Retina (tissue), 1 donor: ENCODE results near the gene PBX1.

Experiments
- DNase-seq: peaks from one replicate; pipeline ENCODE4 v3.0.0-alpha.2; 2016

Gene PBX1

DNA sequence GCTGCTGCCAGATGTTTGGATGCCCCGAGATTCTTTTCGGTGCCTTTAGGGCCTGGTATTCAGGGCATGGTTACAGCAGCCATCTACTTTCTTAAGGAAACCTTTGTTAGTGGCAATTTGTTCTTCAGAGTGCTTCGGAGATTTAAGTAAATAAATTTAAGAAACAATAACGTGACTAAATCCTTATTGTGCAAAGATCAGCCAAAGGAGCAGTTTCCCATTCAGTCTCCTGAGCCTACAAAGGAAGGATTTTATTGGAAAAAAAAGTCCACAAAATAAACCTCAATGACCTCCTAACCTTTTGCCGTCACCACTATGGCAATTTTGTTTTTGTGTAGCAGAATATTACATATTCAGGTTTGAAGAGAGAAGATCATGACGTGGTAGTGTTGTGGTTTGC is 231.1 kb downstream of the PBX1 start:
- DNase-seq, result no peak

DNA sequence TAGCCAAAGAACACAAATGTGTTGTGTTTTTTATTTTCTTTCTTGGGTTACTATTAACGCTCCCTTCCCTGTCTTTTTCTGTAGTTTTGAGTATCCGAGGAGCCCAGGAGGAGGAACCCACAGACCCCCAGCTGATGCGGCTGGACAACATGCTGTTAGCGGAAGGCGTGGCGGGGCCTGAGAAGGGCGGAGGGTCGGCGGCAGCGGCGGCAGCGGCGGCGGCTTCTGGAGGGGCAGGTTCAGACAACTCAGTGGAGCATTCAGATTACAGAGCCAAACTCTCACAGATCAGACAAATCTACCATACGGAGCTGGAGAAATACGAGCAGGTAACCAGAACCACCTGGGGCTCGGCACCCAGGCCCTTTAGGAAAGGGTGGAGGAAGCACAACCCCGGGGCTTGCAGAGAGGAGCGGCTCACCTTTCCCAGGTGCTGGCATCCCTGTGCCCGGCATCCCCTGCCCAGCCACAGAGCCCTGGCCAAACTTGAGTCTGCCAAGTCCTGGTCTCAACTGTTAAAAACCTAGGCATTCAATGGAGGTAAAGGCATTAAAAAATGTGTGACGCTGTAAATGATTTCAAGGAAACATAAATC is 233.5 kb downstream of the PBX1 start:
- no peak for DNase-seq

DNA sequence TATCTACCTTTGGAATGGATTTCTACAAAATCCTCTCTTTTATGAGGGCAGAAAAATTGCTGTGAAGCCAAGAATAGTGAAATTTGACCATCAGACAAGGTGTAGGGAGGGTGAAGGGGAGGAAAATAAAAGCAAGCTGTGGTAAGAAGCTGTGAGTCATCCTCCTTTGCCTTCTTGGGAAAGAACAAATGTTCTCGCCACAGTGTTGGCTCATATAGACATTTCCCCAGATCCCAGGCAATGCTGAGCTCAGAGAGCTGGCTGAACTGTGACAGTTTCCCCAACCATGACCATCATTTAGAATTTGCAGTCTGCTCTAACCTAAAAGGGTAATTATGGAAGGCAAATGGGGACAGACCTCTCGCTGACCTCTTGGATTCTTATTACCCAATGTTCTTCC is 235.4 kb downstream of the PBX1 start:
- DNase-seq, result no peak

DNA sequence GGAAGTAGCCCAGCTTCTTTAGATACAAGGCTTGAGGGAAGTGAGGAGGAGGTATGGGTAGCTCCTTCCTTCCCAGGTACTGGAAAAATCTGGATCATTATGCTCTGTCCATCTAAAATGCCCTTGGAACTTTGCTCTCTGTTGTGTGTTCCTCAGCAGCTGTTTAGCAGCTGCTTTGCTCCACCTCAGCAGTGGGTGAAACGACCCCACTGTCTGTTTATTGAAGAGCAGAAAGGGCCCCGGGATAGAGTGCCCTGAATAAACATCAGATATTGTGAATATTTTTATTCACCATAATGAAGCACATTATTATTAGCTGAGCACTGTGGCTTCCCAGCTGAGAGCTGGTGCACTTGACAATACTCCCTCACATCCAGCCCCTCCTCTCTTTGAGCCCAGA is 237.9 kb downstream of the PBX1 start:
- DNase-seq, result no peak

DNA sequence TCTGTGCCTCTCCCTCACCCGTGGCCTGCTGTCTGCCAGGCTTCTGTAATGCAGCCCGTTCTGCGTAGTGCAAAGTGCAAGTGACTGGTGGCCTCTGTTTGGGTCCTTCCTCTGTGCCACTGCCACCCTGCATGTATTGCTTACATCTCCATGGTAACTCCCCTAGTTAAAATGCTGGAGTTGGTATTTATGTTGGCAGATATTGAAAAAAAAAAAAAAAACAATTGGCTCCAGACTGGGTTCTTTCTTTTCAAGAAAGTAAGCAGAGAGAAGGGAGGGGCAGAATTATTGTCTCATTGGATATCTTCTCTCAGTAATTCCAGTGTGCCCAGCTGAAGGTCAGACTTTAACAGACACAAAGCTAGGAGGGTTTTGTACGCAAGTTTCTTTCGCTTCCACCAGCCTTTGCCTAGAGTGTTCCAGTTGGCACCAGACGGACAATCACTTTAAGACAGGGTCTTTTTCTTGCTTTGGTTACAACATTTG is 242.3 kb downstream of the PBX1 start:
- DNase-seq, result no peak

DNA sequence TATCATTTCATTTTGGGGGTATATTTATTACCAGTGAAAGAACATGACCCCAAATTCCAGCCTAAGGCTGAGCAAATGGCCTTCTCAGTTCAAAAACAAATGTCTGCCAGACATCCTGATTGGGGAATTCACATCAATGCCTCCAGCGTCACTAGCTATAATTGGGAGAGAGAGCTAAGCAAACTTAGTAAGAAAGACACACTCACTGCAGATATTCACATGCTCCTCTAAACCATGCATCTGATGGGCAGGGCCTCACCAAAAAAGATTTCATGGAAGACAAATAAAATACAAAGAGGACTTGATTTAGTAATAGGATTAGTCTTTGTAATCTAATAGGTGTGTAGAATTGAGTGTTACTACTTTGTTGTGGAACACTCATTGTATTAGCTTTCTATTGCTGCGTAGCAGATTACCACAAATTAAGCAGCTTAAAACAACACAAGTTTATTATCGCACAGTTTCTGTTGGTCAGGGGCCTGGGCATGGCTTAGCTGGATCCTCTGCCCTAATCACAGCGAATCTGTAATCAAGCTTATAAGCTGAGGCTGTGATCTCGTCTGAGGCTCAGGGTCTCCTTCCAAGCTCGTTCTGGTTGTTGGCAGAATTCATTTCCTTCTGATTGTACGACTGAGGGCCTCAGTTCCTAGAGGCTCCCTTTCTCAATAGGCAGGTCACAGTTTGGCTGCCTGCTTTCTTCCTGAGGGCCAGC is 243.0 kb downstream of the PBX1 start:
- no peak for DNase-seq

DNA sequence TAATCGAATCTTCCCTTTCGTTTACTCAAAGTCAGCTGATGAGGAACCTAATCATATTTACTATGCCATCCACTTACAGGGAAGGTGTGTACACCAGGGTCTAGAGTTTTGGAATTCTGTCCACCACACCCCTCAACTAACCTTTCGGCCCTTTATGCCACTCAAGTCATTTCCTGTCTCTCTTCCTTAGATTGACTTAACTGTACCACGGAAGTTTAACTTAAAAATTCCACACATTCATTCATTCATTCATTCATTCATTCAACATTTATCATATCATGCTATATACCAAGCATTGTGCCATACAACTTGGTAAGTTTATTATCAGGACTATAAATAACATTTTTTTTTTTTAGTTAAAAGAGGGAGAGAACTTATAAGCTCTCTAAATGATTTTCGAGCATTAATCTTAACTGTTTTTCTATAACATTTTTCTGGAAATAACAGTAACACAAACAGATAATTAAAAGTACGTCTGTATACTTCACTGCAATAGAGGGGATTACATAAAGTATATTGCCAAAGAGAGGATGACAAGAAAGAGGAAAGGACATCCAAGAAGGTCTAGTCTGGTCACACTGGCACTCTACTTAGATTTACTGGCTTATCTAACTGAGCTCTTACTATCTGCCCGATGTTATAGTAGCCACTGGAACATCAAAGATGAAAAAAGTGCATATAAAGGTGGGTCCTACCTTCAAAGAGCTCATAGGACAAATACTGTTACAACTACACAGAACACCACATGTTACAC is 243.7 kb downstream of the PBX1 start:
- no peak for DNase-seq

DNA sequence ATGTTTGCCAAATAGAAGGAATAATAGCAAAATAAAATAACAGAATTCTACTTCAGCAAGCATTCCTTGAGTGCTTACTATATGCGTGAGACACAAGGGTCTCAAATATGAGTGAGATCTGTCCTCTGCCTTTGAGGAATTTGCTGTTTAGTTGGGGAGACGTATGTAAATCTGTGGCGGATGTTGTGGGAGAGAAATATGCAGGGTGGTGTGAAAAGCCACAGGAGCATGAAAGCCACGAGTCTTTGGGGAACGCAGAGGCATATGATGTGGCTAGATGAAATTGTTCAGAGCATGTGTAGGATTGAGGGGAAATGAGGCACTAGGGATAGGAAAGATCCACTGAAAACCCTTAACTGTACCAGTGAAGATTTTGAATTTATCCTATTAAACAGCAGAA is 244.4 kb downstream of the PBX1 start:
- no peak for DNase-seq

DNA sequence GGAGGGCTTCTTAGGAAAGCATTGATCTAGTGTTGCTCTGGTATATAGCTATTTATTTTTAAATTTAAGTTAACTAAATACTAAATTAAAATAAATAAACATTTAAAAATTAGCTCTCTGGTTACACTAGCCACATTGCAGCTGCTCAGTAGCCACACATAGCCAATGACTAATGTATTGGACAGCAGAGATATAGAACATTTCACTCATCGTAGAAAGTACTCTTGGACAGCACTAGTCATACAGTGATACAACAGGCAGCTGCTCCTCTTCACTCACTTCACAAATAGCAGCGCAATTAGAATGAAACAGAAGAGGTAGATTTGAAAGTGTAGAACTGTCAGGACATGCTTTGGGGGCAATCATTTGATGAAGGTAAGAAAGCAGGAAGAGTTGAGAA is 245.4 kb downstream of the PBX1 start:
- no peak for DNase-seq

DNA sequence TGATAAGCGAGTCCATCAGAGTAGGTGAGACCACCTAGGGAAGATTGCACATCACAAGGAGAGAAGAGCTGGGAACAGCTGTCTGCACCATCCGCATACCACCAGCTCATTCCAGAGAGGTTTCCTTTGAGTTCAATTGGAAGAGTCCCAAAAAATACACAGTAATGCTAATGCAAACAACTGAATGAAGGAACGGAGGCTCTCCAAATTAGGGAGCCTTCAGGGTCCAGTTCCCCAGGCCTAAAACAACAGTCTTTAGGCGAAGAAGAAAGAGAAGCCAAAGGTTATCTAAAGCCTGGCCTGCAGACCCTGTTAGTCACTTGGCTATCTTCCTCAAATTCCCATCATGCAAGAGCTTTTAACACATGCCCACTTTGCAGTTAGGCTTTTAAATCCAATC is 246.4 kb downstream of the PBX1 start:
- DNase-seq, result no peak

DNA sequence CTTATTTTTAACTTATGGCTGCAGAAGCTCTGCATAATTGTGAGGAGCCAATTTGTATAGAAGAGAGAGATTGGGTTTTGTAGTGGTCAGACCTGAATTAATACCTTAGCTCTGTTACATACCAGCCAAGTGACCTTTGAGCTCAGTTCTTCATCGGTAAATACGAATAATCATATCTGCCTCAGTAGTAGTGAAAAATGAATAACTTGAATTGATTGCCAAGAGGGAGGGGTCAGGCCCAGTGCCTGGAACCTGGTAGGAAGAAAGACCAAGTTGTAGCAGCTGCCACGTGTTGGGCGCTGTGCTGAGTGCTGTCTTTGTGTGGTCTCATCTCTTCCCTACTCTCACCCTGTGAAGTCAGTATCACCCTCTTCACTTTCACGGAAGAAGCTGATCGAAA is 247.5 kb downstream of the PBX1 start:
- DNase-seq, result no peak

DNA sequence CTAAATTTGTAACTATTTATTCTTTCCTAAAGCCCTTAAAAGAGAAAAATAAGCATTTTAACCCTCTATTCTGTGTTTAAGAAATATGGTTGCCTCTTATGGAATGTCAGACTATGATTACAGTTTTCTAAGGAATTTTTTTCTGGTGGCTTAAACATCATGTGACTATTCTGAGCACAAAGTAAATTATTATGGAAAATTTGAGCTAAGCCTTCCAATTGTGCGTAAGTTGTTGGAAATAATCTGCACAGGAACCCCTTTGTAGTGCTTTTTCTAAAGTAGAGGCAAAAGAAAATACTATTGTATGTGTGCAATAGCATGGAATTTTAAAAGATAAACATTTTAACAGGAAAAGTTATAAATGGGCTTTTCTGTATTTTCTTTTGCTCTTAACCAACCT is 254.8 kb downstream of the PBX1 start:
- no peak for DNase-seq

DNA sequence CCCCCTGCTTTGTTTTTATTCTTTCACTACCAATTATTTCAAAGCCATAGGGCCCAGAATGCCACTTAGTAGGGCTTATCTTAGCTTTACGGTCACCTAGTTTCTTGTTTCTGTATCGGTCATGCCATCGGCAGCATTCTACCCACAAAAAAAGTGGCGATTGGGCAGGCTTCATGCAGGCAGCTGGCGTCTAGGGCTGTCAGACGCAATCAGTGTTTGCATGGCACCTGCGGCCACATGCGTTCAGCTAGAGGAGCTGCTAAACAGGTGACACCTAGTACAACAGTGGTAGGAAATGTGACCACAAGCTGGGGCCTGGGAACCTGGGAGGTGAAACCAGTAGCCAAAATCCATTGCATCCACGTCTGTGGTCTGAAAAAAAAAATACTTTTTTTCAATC is 262.7 kb downstream of the PBX1 start:
- no peak for DNase-seq

DNA sequence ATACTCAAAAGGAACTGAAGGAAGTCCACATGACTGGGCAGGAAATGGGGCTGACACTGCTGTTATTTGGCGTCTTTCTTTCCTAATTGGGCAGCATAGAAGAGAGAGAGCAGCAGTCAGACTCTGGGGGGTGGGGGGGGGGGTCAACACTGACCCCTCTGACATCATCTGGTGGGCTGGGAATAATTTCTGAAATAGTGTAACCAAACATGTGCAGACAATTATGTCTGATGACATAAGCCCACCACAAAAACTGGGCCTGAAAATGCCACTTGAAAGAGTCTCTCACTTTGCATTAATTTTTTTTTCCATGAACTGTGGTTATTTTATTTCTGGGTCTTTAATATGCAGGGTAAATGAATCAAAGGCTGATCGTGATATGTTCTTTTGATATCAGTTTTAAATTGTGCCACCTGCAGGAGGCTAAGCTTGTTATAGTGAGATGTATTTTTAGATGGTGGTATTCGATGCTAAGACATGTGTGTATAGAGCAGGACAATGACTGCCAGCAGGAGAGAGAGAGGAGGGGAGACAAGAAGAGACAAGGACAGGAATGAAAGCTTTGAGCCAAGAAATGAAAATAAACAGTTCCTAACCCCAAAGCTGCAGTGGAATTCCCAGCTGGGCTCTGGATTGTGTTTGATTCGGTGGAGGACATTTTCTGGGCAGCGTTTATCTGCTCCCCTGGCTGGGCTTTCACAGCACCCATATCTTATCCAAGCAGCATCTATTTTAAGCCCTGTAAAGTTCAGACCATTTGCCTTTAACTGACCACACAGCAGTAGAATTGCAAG is 264.7 kb downstream of the PBX1 start:
- no peak for DNase-seq

DNA sequence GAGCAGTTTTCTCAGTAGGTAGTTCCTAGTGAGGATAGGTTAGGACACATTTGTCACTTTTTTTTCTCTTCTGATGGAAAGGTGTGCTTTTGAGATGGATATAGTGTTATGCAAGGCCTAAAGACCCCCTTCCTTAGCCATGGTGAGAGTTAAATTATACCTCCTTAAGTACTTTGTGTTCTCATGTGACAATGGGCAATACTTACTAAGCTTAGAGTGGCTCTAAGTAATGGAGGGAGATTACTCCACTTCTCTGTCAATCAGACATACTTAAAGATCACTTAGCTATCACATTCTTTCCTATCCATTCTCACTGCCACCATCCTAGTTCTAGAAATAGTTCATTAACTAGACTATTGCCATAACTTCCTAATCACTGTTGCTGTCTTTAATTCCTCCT is 265.6 kb downstream of the PBX1 start:
- no peak for DNase-seq

DNA sequence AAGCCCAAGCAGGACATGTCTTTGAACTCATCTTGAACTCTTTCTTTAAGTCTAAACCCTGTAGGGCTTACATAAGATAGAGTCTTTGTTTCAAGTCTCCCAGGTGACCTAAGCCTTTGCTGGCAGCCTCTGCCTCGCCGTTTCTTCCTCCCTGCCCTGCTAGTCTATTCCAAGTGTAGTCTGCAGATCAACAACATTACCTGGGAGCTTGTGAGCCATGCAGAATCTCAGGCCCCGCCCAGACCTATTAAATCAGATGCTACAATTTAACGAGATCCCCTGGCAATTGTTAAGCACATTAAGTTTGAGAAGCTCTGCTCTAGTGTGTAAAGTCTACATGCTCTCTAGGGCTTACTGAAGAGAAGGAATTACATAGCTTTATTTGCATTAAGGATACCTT is 271.6 kb downstream of the PBX1 start:
- no peak for DNase-seq

DNA sequence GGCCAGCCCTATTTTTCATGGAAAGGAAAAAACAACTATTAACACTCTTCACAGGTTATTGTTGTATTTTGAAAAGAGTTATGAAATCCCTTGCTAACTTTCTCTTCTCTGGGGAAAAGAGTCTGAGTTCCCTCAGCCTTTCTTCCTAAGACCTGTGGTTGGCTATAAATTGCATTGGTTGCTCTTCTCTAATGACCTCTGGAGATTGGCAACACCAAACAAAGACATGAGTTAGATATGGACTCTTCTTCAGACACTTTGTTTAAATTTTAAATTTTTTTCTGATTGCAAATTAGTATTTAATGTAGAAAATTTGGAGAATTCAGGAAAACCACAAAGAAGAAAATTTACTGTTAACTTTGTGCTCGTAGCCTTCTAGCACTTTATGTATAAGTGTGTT is 275.7 kb downstream of the PBX1 start:
- no peak for DNase-seq

DNA sequence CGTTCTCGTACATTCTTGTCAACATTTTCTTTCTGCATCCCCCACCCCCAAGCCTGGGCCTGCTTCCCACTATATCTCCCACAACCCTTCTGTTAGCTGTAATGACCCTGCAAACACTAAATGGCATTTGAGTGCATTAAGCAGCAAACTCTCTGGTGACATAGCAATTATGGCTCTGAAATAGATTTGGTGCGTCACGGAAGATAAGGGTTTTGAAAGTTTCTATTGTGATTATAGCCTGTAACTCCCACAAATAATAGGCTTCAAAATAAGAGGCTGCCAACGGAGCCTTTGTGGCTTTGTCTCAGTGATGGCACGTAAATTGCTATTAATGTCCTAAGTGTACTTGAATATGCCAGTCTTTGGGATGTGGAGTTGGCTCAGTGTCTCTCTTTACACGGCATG is 277.6 kb downstream of the PBX1 start:
- DNase-seq, result peak; percentile 59

DNA sequence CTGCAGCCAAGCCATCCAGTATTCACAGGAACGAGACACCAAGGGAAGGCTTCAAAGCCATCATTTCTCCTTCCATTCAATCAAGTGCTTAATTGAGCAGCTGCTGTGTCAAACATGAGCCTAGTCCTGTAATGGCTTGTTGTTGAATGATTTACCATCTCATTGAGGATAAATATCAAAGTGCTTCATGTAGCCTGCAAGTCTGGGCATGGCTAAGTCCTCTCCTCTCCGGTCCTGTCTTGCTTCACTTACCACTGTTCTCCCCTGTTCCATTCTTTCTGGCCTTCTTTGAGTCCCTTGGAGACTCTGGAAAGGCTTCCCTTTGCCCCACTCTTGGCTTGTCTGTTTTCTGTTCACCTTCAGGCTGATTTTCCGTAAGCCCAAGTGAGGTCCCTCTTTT is 279.8 kb downstream of the PBX1 start:
- no peak for DNase-seq

DNA sequence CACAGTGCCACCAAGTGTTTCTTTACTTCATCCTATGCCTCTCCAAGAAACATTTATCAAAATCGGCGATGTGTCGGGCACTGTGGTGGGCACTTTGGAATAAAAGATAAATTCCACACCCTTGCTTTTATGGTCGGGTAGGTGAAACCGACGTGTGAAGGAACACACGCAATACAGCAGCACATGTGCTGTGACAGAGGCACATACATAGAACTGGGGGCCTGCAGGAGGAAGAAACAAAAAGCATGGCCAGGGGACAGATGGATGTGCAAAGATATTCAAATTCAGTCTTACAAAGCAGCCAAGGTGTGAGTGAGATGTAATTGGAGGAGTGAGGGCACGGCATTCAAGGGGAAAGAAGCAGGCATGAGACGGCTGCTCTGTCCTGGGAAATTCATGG is 282.0 kb downstream of the PBX1 start:
- no peak for DNase-seq

DNA sequence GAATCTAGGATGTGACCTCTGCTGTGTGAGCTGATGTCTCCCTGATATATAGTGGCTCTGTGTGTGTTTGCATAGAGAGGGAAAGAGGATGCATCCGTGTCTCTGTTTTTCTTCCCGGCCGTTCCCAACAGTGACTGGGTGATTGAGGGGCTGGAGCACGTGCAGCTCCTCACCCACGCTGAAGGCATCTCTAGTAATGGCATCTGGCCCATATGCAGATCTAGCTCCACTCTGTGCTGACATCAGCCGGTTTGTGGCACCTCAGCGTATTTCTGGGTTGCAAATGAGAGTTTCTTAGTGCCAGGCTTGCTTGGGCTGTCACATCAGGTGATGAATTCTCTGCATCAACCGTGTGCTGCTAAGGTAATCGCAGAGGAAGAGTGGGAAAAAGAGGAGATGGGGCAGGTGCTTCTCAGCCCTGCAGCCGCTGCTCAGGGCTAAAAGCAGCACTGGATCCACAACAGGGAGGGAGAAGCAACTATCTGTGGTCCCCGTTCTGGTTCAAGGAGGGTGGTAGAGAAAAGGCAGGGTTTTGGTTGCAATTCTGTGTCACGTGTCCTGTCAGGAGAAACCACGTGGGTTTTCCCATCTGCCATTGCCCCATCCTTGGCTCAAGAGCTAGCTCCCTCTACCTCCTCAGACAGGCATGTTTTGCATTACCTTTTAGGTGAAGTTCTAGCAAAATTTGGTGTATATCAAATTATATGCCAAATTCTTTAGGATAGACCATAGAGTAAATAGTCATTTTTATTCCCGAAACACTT is 282.9 kb downstream of the PBX1 start:
- no peak for DNase-seq

DNA sequence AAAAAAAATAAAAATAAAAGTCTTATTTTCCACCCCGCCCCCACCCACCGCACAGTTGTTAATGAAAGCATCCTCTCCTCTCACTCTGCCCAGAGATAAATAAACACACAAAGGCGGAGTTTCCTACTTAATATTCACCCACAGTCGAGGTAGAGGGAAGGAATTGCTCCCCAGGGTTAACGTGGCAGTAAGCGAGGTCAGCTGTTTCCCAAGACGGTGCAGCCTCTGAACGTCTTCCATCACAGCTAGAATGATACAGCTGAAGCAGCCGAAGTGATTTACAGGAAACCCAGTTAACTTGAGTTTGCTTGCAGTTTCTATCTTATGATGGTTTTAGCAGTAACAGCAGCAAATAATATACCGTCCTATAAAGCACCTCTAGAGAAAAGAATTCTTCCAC is 283.9 kb downstream of the PBX1 start:
- DNase-seq, result no peak
